H4 (cell line): ENCODE measurements around the gene PSMD12. TPM values are rescaled to one million over a fixed set of nuclear protein-coding genes. Genes with fewer than 3 reads are reported as not detected.

Experiments
- DNase-seq: peaks from one replicate; pipeline ENCODE4 v3.0.0-alpha.2; 2015; ENCODE audit warnings: low spot score
- total RNA-seq: library from RNA; depleted of rRNA; stranded (reverse); fragments of >200 nt; shearing (Covaris generic); gene quantifications from 2 replicates; pipeline ENCODE4 v1.2.3, GENCODE V29; 2014

Gene PSMD12
- total RNA-seq, 1 experiment from 2014 or later, result 55.4 TPM

DNA sequence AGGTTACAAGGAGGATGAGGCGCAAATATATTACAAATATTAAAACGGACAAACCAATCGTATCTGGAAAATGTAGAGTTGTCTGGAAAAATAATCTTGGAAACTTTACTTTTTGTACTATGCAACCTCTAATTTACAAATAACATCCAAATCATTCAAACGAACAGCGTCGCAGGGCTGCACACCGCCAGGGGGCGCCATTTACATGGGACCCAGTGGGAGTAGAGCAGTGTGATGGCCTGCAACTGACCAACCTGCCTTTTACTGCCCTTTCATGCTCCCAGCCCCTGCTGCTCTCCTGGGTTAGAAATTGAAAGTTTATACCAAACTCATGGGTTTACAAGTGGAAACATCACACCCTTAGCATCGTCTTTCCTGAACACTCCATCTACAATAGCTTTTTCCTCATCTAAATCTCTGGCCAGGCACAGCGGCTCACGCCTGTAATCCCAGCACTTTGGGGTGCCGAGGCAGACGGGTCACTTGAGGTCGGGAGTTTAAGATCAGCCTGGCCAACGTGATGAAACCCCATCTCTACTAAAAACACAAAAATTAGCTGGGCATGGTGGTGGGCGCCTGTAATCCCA is 20.7 kb upstream of the PSMD12 start:
- DNase-seq, result peak; percentile 64

DNA sequence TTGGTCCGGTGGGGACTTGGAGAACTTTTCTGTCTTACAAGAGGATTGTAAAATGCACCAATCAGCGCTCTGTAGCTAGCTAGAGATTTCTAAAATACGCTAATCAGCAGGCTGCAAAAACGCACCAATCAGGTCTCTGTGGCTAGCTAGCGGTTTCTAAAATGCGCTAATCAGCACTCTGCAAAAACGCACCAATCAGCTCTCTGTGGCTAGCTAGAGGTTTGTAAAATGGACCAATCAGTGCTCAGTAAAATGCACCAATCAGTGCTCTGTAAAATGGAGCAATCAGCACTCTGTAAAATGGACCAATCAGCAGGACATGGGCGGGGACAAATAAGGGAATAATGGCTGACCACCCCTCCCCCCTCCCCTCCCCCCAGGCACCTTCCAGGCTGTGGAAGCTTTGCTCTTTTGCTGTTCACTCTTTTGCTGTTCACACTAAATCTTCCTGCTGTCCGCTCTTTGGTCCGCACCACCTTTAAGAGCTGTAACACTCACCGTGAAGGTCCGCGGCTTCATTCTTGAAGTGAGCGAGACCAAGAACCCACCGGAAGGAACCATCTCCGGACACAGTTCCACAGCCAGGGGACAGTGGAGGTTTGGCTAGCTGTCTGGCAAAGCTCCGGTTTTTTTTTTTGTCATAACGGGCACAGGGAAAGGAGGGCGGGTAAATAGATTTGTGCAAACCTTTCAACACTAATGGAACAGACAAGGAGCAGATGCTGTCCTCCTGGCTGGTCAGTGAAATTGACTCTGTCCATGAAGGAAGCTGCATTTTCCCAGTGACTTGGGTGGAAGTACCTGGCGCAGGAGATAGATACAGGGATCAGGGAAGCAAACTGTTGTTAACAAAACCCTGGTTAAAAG is 19.0 kb upstream of the PSMD12 start:
- no peak for DNase-seq

DNA sequence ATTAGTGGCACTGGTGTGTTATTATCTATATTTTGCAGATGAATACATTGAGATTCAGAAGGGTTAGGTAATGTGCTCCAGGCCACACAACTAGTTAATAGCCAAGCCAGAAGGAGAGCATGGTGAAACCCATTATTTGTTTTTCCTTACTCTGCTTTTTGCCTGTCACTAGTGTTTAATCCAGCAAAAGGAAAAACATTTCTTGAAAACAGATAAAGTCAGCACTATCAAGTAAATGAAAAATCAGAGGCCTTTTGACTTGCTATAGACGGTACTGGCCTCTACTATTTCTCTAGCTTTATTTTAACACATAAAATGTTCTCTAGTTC is 15.5 kb upstream of the PSMD12 start:
- DNase-seq, result no peak

DNA sequence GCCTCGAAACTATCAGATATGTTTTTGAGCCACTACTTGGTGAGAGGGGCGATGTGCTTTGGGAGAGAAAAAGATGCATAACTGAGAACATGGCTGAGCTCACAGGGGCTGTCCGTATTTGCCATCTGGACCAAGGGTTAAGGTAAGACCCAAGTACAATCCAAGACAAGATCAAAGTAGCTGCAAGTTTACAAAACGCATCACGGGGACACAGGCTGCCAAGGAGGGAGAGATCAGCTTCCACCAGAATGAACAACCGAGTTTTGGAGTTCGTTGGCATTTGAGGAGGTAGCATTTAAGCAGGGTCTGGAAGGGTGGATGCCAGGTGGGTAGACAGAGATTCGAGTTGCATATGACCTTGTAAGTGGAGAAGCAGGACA is 12.9 kb upstream of the PSMD12 start:
- DNase-seq, result no peak

DNA sequence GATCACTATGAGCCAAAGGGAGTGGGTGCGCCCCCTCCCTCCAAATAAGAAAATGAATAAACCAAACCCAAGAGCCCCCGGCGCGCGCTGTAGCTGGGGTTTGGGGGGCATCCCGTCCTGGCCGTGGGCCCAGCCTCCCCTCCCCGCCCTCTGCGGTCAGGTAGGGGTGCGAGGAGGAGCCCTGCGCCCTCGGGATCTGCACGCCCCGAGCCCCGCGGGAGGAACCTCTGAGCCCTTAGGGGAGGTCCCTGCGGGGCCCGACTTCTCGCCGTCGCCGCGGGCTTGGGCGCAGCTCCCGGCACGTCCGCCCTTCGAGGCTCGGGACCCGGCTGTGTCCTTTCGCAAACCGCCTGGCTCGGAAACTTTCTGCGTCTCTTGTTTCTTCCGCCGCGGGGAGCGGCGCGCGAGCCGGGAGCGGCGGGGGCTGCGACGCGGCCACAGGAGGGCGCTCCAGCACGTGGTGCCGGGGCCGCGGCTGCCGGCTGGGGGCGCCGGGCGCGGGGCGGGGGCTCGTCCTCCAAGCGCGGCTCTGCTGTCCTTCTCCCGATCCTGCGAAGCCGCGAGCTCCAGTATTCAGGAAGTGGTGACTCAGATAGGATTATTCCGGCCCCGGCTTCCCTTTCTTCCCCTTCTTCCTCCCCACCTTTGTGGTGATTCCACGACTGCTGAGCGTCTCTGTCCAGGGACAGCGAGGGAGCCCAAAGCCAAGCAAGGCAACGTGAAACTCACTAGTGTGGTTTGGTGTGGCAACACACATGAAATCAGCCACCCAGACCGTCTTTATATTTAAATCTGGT is 12.3 kb upstream of the PSMD12 start:
- peak; percentile 72 for DNase-seq

DNA sequence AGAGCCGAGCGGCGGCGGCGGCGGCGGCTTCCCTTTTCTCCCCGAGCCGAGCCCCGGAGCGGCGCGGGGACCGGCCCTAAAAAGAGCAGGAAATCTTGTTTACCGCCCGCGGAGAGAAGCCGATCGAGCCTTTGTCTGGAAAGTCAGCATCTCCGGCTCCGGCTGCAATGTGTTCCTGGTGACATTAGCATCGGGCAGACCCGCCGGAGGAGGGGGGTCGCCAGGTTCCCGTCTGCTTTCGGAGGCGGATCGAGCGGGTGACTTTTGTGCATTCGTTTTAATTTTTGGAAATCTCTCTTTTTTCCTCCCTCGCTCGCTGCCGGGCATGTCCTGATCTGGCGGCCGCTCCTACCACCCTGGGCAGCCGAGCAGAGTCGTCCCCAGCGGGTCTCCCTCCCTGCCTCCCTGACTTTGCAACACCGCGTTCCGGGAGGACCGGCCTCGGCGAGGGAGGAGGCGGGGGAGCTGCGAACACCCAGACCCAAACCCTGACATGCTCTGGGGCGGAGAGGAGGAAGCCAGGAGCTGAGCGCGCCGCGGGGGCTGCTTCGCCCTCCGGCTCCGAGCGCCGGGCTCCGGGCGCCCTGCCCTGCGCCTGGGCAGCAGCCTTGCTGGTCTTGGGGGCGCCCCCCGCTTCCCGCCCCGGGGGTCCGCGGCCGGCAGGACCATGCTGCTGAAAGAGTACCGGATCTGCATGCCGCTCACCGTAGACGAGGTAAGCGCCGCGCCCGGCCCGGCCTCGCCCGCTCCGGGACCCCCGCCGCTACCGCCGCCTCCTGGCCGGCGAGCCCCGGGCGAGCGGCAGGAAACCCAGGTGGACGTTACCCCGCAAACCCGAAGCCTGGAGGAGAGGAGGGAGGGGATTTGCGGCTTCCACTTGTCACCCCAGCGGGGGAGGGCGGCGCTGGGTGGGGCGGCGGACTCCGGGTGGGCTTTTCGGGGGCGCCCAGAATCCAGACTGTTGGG is 11.4 kb upstream of the PSMD12 start:
- DNase-seq, result no peak

DNA sequence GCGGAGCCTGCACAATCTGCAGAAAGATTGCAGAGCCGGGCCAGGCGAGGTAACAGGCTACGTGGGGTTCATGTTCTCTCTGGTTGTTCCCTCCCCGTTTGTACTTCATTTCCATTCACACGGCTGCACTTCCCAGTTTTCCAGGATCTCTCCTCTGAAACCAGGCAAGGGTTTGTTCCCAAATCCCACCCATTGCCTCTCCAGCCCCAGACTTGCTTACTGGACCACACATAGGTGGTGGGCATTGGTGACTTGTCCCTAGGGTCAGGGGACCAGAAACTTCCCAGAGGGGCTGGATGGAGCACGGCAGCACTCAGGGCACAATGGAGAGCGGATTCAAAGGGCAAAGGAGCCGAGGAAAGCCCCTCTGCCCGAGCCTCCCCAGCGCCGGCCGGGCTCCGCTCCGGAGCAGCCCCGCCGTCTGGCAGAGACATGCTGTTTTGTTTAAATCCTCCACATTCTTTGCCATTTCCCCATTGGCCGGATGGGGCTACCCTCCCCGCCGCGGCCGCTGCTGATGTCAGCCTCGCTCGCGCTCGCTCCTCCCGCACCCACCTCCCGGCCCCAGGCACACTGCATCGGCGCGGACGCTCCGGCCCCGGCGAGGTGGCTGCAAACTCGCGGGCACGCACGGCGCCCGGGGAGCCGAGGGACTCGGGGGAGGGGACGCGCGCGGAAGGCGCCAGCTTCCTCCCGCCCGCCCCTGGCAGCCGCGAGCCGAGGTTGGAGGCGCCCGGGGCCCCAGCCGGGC is 10.5 kb upstream of the PSMD12 start, which contains the start of gene PITPNC1:
Gene PITPNC1 (plus strand): TSS at position 545 of the 751 bp plus-strand sequence.
- DNase-seq, result peak; percentile 80

DNA sequence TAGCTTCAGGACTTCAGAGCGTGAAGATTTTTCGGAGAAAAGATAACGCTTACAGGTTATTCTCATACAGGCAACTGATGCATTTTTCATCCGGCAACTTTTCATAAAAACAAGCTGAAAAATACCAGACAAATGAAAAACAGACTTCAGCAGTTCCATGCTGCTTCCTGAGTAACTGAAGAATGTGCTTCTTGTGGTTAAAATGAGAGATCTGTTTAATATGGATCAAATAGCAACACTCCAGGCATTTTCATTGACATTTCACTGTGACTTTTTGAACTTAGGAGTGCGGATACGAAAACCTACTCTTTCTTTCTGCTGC is 10.0 kb upstream of the PSMD12 start:
- DNase-seq, result no peak

DNA sequence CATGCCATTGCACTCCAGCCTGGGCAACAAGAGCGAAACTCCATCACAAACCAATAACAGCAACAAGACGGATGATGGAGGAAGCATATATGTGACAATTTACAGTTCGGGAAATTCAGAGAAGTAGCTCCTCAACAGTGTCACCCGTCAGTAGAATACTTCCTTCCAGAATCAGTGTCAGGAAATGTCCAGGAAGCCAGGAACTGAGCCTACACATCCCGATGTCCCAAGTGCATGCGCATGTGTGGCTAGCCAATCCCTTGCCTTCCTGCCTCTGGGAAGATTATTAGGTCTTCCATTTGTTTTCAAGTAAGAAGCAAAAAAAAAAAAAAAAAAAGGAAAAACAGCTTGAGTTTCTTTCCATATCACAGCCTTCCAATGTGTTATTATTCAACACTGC is 9.3 kb upstream of the PSMD12 start:
- no peak for DNase-seq

DNA sequence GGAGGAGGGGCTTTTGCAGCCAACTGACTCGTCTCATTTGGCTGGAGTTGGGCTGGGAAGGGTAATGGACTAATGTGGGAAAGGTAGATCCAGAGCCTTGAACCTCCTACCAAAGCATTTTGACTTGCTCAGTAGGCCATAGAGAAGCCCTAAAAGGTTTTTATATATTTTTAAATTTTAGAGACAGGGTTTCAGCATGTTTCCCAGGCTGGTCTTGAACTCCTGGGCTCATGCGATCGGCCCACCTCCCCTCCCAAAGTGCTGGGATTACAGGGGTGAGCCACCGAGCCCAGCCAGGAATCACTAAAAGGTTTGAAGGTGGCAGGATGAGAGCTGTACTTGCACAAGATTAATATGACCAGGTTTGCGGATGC is 8.7 kb upstream of the PSMD12 start:
- no peak for DNase-seq

DNA sequence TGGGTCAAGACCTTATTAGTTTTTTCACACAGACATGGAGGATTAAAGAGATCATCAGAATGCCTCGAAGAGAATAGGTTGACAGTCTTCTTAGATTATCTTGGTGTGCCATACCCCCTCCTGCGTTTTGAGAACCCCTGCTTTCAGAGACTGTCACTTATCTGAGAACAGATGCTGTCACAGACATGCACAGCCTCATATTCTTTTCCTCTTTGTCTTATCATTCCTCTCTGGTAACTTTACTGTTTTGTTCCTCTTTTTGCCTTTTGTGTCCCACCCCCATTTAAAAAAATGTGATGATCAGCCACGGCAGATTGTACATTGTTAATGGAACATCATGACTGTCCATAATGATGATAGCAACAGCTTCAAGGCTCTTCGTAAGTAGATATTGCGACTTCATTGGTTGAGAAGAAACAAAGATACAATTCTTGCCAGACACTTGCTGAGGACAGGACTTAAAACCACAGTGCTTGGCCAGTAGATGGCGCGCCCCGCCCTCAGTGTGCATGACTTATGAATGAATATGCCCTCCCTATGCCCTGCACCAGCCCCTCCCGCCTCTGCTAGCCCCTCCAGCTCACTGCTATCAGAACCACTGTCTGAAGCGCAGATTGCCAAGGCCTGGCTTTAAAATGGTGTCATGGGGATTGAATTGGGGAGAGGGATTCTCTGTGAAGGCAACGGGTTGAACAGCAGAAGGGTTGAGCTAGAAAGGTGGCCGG is 8.1 kb upstream of the PSMD12 start:
- peak; percentile 84 for DNase-seq

DNA sequence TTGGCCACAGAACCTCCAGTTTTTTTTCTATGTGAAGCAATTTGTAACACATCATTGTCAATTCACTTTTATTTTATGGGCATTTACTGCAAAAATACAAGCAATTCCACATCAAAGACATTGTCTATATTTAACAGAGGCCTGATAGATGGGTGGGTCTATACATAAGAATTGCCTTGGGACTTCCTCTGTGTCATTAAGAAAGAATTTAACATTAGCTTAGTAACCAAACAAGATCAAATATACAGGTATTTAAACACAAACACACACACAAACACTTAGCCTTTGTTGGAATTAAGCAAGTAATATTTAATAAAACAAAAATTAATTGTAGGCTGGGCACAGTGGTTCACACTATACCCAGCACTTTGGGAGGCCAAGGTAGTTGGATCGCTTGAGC is 6.4 kb upstream of the PSMD12 start:
- no peak for DNase-seq

DNA sequence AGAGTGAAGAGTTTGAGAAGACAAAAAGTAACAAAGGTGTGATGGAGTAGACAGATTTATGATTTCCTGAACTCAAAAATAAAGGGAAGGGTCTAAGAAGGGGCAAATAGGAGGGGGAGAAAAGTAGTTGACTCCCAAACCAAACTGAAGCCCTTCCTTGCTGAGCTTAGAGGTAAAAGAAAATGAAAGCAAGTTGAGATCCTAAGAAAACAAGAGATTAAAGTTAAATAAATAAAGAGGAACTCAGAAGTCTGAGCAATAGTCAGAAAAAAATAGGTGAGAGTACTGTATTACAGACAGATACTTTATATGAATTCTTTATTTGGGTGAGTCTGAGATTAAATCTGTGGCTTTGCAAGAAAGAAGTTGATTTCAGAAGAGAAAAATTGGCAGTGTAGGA is 3.3 kb upstream of the PSMD12 start:
- DNase-seq, result no peak

DNA sequence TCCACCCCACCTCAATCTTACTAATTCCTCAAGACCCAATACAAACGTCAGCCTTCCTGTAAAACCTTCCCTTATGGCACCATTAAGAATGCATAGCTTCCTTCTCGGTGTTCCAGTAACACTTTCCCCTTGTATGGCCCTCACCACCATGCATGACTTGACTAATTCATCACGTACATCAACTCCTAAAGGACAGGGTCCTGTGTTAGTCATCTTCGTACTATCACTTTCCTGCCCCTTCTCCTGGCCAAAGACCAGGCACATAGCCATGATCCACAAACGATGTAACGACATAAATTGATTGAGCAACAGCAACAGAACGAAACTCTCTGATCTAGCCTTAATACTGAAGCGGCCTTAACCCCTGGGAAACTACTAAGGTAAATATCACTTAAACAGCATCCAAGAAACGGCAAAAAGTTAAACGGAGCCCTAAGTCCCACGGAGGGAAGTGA is 612 bp downstream of the PSMD12 start:
- DNase-seq, result no peak

DNA sequence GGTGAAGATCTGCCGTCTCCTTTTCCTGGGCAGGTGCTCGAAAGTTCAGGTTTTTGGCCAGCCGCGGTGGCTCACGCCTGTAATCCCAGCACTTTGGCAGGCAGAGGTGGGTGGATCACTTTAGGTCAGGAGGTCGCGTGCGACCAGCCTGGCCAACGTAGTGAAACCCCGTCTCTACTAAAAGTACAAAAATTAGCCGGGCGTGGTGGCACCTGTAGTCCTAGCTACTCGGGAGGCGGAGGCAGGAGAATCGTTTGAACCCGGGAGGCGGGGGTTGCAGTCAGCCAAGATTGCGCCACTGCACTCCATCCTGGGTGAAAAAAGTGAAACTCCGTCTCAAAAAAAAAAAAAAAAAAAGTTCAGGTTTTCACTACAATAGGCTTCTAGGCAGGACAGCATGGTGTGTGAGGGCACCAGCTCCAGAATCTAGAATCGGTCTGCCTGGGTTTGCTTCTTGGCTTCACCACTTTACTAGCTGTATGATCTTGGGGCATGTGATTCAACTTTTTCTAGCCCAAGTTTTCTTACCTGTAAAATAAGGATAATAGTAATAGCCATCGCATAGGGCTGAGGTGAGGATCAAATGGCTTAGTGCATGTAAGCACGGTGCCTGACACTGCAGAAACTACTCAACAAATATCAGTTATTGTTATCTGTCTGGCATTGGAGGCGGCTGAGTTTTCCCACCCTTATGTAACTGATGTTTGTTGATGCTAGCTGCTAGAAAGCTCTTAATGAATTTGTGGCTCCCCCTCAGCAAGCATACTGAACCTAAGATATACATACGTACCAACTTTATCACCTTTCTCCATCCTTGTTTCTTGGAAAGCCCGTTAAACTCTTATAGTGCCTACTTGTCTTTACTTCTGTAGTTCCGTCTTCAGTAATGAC is 1.3 kb downstream of the PSMD12 start:
- DNase-seq, result no peak

DNA sequence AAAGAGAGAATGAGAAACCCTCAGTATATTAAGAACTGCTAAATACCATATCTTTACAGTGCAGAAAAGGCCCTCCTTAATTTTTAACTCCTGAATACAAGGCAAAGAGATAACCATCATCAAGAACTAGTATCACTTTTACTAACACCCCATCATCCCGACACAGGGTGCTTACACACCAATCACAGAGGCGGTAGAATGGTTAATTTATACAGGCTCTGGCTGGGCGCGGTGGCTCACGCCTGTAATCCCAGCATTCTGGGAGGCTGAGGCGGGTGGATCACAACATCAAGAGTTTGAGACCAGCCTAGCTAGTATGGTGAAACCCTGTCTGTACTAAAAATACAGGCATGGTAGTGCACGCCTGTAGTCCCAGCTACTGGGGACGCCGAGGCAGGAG is 4.2 kb downstream of the PSMD12 start:
- no peak for DNase-seq

DNA sequence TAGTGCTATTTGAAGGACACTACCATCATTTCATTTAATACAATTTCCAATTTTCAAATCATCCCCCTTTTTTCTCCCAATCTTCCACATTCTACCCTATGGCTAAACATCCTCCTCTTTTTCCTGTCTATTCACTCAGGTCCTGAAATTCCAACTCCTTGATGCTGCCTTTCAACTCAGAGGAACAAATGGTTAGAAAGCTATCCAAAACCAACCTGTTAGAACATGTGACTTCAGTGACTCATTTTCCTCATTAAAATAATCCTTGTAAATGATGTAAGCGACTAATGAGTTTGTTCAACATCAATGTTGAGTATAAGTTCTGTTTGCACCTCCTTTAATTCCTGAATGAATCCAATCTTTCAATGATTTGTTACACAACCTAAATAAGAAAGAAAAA is 5.5 kb downstream of the PSMD12 start:
- DNase-seq, result no peak

DNA sequence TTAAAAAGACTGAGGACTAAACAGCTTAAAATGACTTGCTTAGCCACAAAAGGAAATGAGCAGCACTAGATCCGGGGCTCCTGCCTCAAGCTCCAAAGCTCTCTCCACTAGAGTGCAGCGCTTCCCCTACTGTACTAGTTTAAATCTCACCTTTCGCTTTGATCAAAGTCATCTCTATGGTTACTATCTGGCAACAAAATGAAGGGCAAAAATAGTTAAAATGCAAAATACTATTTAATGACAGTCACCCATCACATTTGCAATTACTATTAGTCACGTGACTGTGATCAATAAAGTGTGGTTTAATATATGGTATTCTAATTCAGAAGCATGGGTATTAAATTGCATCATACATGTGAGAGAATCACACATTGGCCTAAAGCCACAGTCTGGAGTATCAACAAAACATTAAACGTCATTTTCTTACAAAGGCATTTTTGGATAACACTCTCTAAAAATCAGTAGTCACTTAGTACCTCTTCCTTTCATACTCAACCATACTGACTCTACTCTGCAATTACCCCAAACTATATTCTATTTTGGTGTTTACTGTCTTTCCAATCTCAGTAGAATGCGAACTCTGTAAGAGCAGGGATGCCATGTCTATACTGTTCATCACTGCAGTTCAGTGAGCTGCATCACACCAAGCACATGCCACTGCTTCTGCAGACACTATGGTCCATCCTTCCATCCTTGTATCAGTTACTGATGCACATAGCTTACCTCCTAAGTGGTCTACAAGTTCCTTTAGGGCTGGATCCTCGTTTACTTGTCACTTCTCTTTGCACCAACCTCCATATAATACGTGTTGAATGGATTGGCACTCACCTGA is 6.2 kb downstream of the PSMD12 start:
- DNase-seq, result no peak
